Measurements from ENCODE around the gene PARP3.

The PARP3 gene

GRCh38 chr3:51964521-51964920, 22.4 kb downstream of the PARP3 start:
- no peak for TF ChIP-seq GATA2 (IDR thresholded peaks at IDR 0.05; ENCODE audit: low read depth, low read length)
- no peak for TF ChIP-seq GATA3 (IDR thresholded peaks at IDR 0.05; ENCODE audit: low read depth, low read length)

DNA sequence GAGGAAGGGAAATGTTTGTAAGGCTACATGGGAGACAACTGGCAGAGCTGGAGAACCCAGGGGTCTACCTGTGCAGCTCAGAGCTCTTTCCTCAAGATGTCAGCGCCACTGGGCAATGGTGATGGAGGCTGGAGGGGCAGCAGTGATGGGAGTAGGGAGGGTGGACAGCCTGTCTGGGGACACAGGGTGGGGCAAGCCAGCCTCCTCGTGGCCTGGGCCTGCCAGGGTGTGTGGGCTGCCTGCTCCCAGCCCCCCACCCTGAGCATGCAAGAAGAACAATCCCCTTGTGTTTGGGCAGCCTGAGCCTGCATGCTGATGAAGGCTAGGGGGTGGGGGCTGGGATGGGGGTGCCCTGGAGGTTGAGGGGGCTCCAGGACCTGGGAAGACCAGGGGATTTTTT, 23.9 kb downstream of the PARP3 start:
- TF ChIP-seq GATA3 (IDR thresholded peaks at IDR 0.05; ENCODE audit: low read depth, low read length) (no peak), GATA2 (IDR thresholded peaks at IDR 0.05; ENCODE audit: low read depth, low read length) (no peak)

DNA sequence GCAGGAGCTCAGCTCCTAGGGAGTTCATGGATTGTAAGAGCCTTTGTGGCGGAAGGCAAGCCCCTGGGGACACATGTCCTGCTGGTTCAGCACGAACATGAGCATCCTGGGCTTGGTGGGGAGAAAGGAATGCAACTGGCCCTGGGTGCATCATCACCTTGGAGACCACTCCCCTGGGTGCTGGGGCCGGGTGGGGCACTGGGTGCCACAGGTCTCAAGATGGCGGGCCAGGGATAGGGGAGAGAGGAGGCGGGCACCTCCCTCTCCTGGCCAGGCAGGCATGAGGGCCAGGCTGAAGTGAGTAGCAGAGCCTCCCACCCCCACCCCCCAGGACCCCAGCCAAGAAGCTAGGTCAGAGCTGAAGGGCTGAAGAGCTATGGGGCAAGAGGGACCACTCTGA, 24.3 kb downstream of the PARP3 start:
- no peak for TF ChIP-seq GATA3 (IDR thresholded peaks at IDR 0.05; ENCODE audit: low read depth, low read length)
- no peak for TF ChIP-seq GATA2 (IDR thresholded peaks at IDR 0.05; ENCODE audit: low read depth, low read length)

DNA sequence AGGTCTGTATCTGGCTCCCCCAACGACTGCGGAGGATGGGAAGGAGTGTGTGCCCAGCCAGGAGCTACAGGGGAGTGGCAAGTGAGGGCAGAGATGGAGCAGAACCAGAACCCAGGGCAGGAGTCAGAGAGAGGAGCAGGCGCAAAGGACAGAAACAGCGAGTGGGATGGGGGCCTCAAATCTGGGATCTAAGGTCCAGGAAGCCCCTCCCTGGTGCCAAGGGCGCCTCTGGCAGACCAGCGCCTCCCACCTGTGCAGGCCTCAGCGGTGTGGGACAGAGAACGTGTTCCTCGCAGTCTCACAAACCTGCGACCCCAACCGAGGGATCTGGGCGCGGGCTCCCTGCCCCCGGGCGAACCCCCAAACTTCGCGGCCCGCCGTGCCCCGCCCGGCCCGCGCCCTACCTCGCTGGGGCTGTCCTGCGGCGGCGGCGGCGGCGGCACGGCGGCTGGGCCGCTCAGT, 24.8 kb downstream of the PARP3 start:
- no peak for TF ChIP-seq GATA3 (IDR thresholded peaks at IDR 0.05; ENCODE audit: low read depth, low read length)
- no peak for TF ChIP-seq GATA2 (IDR thresholded peaks at IDR 0.05; ENCODE audit: low read depth, low read length)

DNA sequence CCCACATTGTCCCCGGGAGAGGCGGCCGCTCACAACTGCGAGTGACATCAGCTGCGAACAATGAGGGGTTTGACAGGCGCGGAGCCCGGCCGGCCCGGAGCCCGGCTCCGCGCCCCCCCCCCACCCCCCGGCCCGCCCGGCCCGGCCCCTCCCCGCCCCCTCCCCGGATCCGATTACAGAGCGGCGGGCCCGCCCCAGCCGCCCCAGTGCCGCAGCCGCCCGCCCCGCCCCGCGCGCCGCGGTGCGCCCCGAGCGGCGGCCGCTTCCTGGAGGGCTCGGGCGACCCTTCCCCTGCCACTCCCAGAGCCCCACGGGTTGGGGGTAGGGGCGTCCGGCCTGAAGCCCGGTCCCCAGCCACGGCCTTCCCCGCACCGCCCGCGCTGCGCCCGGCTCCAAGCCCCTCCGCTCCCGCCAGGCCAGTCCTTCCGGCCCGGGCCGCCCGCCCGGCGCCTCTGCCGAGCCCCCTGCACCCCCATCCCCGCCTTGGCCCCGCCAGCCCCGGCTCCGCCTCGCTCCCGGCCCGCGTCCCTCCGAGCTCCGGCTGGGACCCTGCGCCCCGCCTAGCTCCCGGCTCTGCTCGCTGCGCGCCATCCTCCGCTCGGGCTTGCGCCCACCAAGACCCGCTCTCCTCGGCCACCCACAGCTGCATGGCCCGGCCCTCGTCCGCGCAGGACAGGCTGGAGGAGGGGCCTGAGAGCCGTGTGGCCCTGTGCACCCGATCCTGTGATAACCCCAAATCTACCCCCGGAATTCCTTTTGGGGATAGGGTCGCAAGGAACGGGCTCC, 25.4 kb downstream of the PARP3 start, which contains the start of gene PCBP4:
Gene PCBP4 (minus strand): TSS at position 71 of the 786 bp plus-strand sequence. CDS start 6,214 bp downstream, outside the sequence.
- TF ChIP-seq GATA2 (IDR thresholded peaks at IDR 0.05; ENCODE audit: low read depth, low read length): no peak
- no peak for TF ChIP-seq GATA3 (IDR thresholded peaks at IDR 0.05; ENCODE audit: low read depth, low read length)

- peak; percentile 65 for TF ChIP-seq GATA2 (IDR thresholded peaks at IDR 0.05; ENCODE audit: low read depth, low read length)
- no peak for TF ChIP-seq GATA3 (IDR thresholded peaks at IDR 0.05; ENCODE audit: low read depth, low read length)
These were observed 26.1 kb downstream of the PARP3 start for GRCh38 chr3:51968170-51968775.

DNA sequence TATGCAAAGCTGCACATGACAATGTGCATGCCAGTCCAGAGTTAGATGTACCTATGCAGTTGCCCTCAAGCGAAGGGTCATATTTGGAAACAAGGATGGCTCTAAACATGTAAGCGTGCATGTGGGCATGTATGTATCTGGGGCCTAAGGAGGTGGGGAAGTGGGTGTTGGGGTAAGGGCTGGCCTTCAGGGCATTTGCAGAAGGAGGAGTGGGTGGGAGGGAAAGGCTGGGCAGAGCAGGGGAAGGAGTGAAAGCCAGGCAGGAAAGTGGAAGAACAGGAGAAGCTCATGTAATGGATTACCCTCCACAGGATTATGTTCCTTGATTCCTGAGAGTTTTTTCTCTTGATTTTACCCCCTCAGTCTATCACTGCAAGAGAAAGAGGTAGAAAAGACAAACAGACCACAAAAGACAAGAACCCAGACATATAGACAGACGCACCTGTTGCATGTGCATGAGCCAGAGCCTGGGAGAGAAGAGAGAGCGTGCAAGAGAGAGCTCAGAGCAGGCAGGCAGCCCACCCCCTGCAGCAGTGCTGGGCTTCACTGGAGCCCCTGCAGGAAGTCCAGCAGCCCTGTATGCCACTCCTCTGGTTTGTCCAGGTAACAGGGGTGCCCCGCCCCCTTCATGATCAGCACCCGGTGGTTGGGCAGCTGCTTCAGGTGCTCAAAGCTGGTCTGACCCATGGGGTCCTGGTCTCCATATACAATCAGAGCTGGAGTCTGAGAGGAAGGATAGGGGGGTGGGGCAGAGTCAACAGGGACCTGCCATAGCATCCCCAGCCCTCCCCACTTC, 26.9 kb downstream of the PARP3 start:
- TF ChIP-seq GATA2 (IDR thresholded peaks at IDR 0.05; ENCODE audit: low read depth, low read length) (no peak), GATA3 (IDR thresholded peaks at IDR 0.05; ENCODE audit: low read depth, low read length) (no peak)

DNA sequence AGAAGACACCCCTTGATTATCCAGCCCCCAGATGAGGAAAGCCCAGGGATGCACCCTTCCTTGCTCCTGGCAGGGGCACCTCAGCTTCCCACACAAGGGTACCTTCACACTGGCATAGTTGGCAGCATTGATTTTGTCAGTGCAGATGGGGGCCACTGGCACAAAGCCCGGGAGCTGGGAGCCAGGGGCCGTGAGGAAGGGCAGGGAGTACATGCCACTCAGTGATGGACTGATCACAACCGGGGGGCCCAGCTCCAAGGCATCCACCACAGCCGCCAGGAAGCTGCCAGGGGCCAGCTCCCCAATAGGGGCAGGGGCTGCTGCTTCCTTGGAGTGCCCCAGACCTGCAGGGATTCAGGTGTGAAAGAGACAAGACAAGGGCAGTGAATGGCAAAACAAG, 27.7 kb downstream of the PARP3 start:
- no peak for TF ChIP-seq GATA2 (IDR thresholded peaks at IDR 0.05; ENCODE audit: low read depth, low read length)
- no peak for TF ChIP-seq GATA3 (IDR thresholded peaks at IDR 0.05; ENCODE audit: low read depth, low read length)

- TF ChIP-seq GATA3 (IDR thresholded peaks at IDR 0.05; ENCODE audit: low read depth, low read length) (no peak), GATA2 (IDR thresholded peaks at IDR 0.05; ENCODE audit: low read depth, low read length) (no peak)
These were observed 28.6 kb downstream of the PARP3 start for GRCh38 chr3:51970606-51971300.

- TF ChIP-seq GATA3 (IDR thresholded peaks at IDR 0.05; ENCODE audit: low read depth, low read length): no peak
- TF ChIP-seq GATA2 (IDR thresholded peaks at IDR 0.05; ENCODE audit: low read depth, low read length): no peak
These were observed 29.2 kb downstream of the PARP3 start for GRCh38 chr3:51971350-51971749.

DNA sequence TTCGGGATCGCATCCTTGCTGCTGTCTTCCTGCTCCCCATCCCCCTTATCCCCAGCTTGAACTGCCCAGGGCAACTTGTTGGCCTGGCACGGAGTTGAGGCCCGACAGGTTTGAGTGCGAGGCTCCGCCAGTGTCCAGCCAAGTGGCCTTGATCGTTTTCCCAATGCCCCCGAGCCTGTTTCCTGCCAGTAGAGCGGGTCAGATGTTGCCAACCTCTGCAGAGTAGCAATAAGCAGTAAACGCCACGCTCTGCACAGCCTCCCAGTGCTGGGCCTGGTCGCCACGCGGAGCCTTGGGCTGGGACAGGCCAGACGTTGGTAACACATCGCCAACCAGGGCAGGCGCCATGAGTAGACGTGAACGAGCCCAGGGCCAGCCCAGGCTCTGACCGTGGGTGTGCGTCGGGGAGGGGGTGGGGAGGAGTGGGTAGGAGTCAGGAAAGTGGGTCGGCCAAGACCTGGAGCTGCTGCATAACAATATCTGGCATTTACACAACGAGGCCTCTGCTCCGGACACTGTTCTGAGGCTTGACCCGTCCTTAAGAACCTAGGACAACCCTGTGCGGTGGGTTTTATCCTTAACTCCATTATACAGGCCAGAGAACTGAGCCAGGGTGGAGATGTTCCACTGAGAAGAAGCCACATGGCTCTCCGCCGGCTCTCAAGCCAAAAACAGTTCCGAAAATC, 32.3 kb downstream of the PARP3 start:
- TF ChIP-seq GATA3 (IDR thresholded peaks at IDR 0.05; ENCODE audit: low read depth, low read length) (no peak), GATA2 (IDR thresholded peaks at IDR 0.05; ENCODE audit: low read depth, low read length) (no peak)

DNA sequence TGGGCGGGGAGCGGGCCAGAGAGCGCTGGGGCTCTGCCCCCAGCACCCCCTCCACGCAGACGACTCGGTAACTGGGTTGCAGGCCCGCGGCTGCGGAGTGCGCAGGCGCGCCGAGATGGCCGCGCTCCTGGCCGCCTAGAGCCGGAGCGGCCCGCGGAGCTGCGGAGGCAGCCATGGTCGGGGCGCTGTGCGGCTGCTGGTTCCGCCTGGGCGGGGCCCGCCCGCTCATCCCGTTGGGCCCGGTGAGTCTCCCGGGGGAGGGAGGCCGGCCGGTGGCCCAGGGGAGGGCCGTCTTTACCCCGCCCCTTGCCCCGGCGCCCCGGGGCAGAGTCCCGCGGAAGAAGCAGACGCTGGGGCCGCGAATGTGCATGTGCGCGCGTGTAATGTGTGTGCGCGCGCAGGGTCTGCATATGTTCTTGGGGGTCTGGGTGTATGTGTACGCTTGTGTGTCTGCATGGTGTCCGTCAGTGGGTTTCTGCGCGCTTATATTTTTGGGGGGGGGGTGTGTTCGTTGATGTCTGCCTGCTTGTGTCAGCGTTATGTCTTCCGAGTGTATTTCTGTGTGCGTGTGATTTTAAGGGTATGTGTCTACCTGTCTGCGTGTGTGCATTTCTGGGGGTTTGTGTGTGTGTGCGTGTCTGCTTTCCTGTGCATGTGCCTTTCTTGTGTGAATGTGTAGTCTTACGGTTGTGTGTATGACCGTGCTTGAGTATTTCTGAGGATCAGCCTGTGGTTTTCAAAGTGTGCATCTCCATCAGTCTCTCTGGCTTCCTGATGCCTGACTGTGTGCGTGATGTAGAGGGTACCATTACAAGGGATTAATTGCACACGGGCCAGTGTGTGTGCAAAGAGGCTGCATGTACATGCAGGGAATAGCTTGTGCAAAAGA, 33.0 kb downstream of the PARP3 start, which contains the start of gene ABHD14A:
Gene ABHD14A (plus strand): TSS at position 102 of the 889 bp plus-strand sequence. CDS start 72 bp downstream, at position 174.
- TF ChIP-seq GATA2 (IDR thresholded peaks at IDR 0.05; ENCODE audit: low read depth, low read length) (no peak), GATA3 (IDR thresholded peaks at IDR 0.05; ENCODE audit: low read depth, low read length) (no peak)

Data from SH-SY5Y (cell line).